Panc1 (cell line): ENCODE data around the gene SLCO4A1. TPM values are rescaled to one million over a fixed set of nuclear protein-coding genes. Genes with fewer than 3 reads are reported as not detected.

ENCODE experiments used
- ATAC-seq: fragments of 200-7000 bp; cut with Tn5 transposase; 2 replicates; pipeline ENCODE4 v1.9.1; 2020; ENCODE audit warnings: mild to moderate bottlenecking, moderate library complexity
- BruUV-seq: library from RNA; stranded (reverse); fragments of 400-500 nt; replicated peaks from 2 replicates; lab custom pipeline; 2021; lab: Mats Ljungman, UMichigan
- CTCF ChIA-PET: fragments of 300-600 bp; sonication (Branson Sonifier 250); formaldehyde crosslinking; loops from one replicate; lab custom pipeline; 2022; ENCODE audit warnings: antibody characterized with exemption; lab: Charles Lee
- POLR2A ChIA-PET: fragments of 300-600 bp; sonication (Branson Sonifier 250); formaldehyde crosslinking; loops from one replicate; lab custom pipeline; 2022; ENCODE audit warnings: antibody characterized with exemption; lab: Charles Lee
- DNase-seq: peaks from one replicate; pipeline ENCODE4 v3.0.0-alpha.2; 2010; ENCODE audit warnings: low read depth, low spot score
- H3K27ac ChIP-seq: 2 replicates; pipeline ENCODE4 v1.5.1; 2011; ENCODE audit warnings: mild to moderate bottlenecking, low read length, inconsistent platforms
- H3K27me3 ChIP-seq: fragments of 200-500 bp; sonication (Bioruptor generic); 2 replicates; pipeline ENCODE4 v1.6.0; 2014; ENCODE audit warnings: low read length, inconsistent platforms; ENCODE audit not compliant: control insufficient read depth, insufficient read depth
- H3K36me3 ChIP-seq: fragments of 200-500 bp; sonication (Bioruptor generic); 2 replicates; pipeline ENCODE4 v1.5.1; 2014; ENCODE audit warnings: inconsistent platforms, mild to moderate bottlenecking, low read length, moderate library complexity; ENCODE audit not compliant: control insufficient read depth, insufficient read depth
- H3K4me1 ChIP-seq: 2 replicates; pipeline ENCODE4 v1.5.1; 2011; ENCODE audit warnings: inconsistent platforms, mild to moderate bottlenecking, low read length, moderate library complexity; ENCODE audit not compliant: control insufficient read depth, insufficient read depth
- H3K4me3 ChIP-seq, 2 experiments: 2 replicates each; pipeline ENCODE4 v1.5.1; 2011 to 2012; ENCODE audit warnings: low read depth in 2 of 2, low read length in 2 of 2, mild to moderate bottlenecking in 2 of 2, inconsistent platforms in 1 of 2, moderate library complexity in 1 of 2
- H3K9me3 ChIP-seq: fragments of 200-500 bp; sonication (Bioruptor generic); 2 replicates; pipeline ENCODE4 v1.5.1; 2014; ENCODE audit warnings: low read depth, mild to moderate bottlenecking, inconsistent platforms, low read length, moderate library complexity; ENCODE audit not compliant: control insufficient read depth, insufficient read depth
- POLR2AphosphoS5 ChIP-seq: IDR thresholded peaks from 2 replicates; pipeline ENCODE4 v1.6.1; 2012; ENCODE audit warnings: mild to moderate bottlenecking, low read depth, low read length, moderate library complexity
- SIN3A ChIP-seq: IDR thresholded peaks from 2 replicates; pipeline ENCODE4 v1.6.1; 2012; ENCODE audit warnings: low read depth, mild to moderate bottlenecking, low read length, moderate library complexity, borderline replicate concordance; ENCODE audit not compliant: insufficient read depth
- TCF7L2 ChIP-seq: IDR thresholded peaks from 2 replicates; pipeline ENCODE4 v1.6.1; 2011; ENCODE audit warnings: mild to moderate bottlenecking, low read depth, low read length, inconsistent platforms
- in situ Hi-C: cut with HindIII; loops from 2 replicates; pipeline ENCODE4 v1.10.0; 2016; ENCODE audit warnings: low sequenced_read_pairs, low pct_unique_long_range_greater_than_20kb
- intact Hi-C: fragments of 100-400 bp; cut with micrococcal nuclease; formaldehyde crosslinking; loops from one replicate; pipeline ENCODE4 v1.10.0; 2022; ENCODE audit not compliant: unreplicated experiment
- total RNA-seq: library from RNA; stranded (reverse); gene quantifications from one replicate; pipeline ENCODE4 v1.2.1, GENCODE V29; 2021; ENCODE audit not compliant: unreplicated experiment
- TF ChIP-seq, protein P1 (sequence below): fragments of 450-650 bp; IDR thresholded peaks from 2 replicates; pipeline ENCODE4 v1.5.1; 2017; ENCODE audit warnings: mild to moderate bottlenecking
- TF ChIP-seq, protein P2 (sequence below), 2 experiments: IDR thresholded peaks; 2 replicates each; pipeline ENCODE4 v1.6.1; 2011 to 2012; ENCODE audit warnings: low read depth in 2 of 2, control low read depth in 1 of 2, low read length in 1 of 2, mild to moderate bottlenecking in 1 of 2, moderate library complexity in 1 of 2; ENCODE audit not compliant: insufficient read depth in 1 of 2

The SLCO4A1 gene
- total RNA-seq, 1 experiment from 2014 or later: 167 TPM

DNA sequence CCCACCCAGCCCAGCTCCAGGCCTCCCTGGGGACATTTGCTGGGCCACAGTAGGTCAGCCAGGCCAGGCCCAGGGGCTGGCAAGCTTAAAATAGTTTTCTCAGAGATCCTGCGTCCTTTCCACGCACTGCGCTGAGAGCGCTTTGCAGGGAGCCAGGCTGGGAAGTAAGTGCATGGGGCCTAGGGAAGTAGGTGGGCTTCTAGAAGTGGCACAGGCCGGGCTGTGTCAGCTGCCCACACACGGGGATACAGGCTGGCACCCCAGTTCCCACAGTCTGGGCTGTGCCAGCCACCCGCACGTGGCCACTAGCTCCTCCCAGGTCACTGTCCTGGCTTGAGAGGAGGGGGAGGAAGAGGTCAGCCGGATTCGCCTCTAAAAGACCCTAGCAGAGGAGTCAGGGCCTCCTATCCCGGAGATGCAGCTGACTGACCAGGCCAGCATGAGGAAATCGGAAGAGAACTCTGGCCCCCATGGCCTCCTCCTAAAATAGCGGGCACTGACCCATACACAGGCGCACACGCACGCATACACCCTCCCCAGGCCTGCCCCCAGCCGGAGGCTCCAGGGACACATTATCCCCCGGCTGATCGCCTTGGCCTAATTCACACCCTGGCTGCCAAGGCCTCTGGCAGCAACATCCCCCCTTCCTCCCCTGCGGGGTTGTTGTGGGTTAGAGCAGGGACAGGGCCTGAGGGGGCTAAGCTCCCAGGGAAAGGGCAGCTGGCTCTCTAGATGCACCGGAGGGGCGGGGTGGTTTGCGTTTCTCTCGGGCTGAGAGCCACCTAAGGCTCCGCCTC, 5.4 kb downstream of the SLCO4A1 start:
- intact Hi-C loops: no loop called here
- H3K27me3 ChIP-seq: no peaks in the 10 kb centered on the region
- peaks cover 84% of the 10 kb centered on the region for H3K4me1 ChIP-seq
- POLR2A ChIA-PET: interaction anchor here (0.6 kb wide), 1 partner anchor 12 kb away, joined by 4 read pairs; no protein-coding TSS in a partner anchor
- CTCF ChIA-PET: no interaction called here
- H3K4me3 ChIP-seq: peak overlapping the region in 1 of 2 experiments; percentile 6; a peak in 2 of 4 replicates
- BruUV-seq: no TSS peak
- no peaks in the 10 kb centered on the region; the same call in none of the 2 replicates for H3K36me3 ChIP-seq
- H3K9me3 ChIP-seq: no peaks in the 10 kb centered on the region
- no peak for ATAC-seq
- TF ChIP-seq TCF7L2 (no peak), SIN3A (no peak), POLR2AphosphoS5 (no peak)
- TF ChIP-seq, protein P1, sequence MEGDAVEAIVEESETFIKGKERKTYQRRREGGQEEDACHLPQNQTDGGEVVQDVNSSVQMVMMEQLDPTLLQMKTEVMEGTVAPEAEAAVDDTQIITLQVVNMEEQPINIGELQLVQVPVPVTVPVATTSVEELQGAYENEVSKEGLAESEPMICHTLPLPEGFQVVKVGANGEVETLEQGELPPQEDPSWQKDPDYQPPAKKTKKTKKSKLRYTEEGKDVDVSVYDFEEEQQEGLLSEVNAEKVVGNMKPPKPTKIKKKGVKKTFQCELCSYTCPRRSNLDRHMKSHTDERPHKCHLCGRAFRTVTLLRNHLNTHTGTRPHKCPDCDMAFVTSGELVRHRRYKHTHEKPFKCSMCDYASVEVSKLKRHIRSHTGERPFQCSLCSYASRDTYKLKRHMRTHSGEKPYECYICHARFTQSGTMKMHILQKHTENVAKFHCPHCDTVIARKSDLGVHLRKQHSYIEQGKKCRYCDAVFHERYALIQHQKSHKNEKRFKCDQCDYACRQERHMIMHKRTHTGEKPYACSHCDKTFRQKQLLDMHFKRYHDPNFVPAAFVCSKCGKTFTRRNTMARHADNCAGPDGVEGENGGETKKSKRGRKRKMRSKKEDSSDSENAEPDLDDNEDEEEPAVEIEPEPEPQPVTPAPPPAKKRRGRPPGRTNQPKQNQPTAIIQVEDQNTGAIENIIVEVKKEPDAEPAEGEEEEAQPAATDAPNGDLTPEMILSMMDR: no peak
- TF ChIP-seq, protein P2, sequence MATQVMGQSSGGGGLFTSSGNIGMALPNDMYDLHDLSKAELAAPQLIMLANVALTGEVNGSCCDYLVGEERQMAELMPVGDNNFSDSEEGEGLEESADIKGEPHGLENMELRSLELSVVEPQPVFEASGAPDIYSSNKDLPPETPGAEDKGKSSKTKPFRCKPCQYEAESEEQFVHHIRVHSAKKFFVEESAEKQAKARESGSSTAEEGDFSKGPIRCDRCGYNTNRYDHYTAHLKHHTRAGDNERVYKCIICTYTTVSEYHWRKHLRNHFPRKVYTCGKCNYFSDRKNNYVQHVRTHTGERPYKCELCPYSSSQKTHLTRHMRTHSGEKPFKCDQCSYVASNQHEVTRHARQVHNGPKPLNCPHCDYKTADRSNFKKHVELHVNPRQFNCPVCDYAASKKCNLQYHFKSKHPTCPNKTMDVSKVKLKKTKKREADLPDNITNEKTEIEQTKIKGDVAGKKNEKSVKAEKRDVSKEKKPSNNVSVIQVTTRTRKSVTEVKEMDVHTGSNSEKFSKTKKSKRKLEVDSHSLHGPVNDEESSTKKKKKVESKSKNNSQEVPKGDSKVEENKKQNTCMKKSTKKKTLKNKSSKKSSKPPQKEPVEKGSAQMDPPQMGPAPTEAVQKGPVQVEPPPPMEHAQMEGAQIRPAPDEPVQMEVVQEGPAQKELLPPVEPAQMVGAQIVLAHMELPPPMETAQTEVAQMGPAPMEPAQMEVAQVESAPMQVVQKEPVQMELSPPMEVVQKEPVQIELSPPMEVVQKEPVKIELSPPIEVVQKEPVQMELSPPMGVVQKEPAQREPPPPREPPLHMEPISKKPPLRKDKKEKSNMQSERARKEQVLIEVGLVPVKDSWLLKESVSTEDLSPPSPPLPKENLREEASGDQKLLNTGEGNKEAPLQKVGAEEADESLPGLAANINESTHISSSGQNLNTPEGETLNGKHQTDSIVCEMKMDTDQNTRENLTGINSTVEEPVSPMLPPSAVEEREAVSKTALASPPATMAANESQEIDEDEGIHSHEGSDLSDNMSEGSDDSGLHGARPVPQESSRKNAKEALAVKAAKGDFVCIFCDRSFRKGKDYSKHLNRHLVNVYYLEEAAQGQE (IDR thresholded peaks at IDR 0.05; ENCODE audit: insufficient read depth in 1 of 2, low read depth in 2 of 2, low read length in 1 of 2): no peak
- DNase-seq: no peak
- peak overlapping the region; percentile 96 for H3K27ac ChIP-seq
- in situ Hi-C loops: no loop called here

DNA sequence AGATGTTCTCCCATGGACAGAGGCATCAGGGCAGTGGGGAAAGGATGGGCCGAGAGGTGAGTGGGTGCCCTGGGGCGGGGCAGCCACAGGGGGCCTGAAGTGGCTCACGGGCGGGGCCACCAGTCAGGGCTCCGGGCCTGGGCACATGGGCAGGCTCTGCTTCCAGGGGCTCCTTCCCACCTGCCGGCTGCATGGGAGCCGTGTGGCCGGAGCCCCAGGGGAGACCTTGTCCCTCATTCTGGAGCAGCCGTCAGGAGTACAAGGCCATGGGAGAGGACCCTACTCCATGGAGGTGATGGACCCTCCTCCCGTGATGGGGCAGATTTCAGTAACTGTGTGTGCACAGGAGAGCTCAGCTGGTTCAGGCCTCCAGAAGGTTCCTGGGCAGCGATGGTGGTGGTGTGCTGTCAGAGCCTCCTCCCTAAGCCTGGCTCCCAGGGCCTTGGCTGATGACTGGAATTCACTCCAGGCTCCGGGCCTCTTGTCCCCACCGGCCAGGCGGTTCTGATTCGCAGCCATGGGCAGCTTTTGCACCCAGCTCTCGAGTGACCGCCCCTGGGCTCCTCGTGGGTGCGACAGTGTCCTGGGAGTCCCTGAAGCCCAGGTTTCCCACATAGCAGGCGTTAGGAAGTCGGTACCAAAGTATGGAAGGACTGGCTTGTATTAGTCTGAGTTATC, 6.2 kb downstream of the SLCO4A1 start:
- DNase-seq: no peak
- Histone ChIP-seq H3K27me3 (no peaks in the 10 kb centered on the region), H3K36me3 (no peaks in the 10 kb centered on the region; the same call in none of the 2 replicates), H3K9me3 (no peaks in the 10 kb centered on the region), H3K27ac (peak overlapping the region; percentile 96), H3K4me3 (no peak overlapping the region), H3K4me1 (peaks cover 91% of the 10 kb centered on the region)
- intact Hi-C loops (no loop called here), in situ Hi-C loops (no loop called here)
- no peak for TF ChIP-seq SIN3A
- TF ChIP-seq, protein P2 (IDR thresholded peaks at IDR 0.05; ENCODE audit: insufficient read depth in 1 of 2, low read depth in 2 of 2, low read length in 1 of 2): no peak
- TF ChIP-seq TCF7L2: no peak
- TF ChIP-seq POLR2AphosphoS5: no peak
- TF ChIP-seq, protein P1: no peak
- no peak for ATAC-seq
- ChIA-PET POLR2A (no interaction called here), CTCF (no interaction called here)
- BruUV-seq: no TSS peak
